ENCODE data around the gene OSBPL5. TPM values are rescaled to one million over a fixed set of nuclear protein-coding genes. Genes with fewer than 3 reads are reported as not detected.

The OSBPL5 gene
- total and polyA plus RNA-seq, 2 donors (not counting 1 experiment from before 2014, with no cell fraction given), result 12.4 to 49.0 TPM

DNA sequence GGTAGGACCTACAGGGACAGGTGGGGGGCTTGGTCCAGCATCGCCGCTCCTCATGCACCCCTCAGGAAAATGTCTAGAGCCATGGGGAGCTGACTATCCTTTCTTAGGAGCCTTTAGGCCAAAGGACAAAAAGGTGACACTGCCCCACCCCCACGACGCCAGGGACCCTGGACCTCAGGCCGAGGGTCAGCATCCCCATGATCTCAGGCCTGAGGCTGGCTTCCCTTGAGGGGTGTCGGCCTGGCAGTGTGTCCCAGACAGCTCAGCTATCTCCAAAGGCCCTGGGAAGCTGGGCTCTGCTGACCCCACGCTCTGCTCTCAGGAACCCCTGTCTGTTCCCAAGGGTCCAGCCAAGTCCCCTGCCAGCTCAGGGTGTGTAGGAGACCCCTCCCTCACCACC lies 37.2 kb upstream of the OSBPL5 start:
- Histone ChIP-seq H3K36me3 (ENCODE audit: control insufficient read depth, insufficient read depth, low read length) (no peaks in the 10 kb centered on the region), H3K4me2 (ENCODE audit: extremely low read depth, insufficient read depth, low read length) (no peak overlapping the region), H3K79me2 (ENCODE audit: control insufficient read depth, insufficient read depth, low read length) (no peaks in the 10 kb centered on the region), H4K20me1 (ENCODE audit: control insufficient read depth, extremely low read depth, insufficient read depth, low read length) (no peaks in the 10 kb centered on the region), H2AFZ (ENCODE audit: low read length) (no peak overlapping the region), H3K4me1 (ENCODE audit: control insufficient read depth, extremely low read depth, insufficient read depth, low read length) (no peaks in the 10 kb centered on the region), H3K9ac (ENCODE audit: insufficient read depth, low read length) (no peak overlapping the region), H3K4me3 (replicated peaks in 1 of 4; ENCODE audit: control extremely low read depth in 1 of 4, insufficient read depth in 1 of 4, low read depth in 3 of 4, low read length in 4 of 4) (no peak overlapping the region), H3K27me3 (ENCODE audit: control insufficient read depth, insufficient read depth, low read length) (peaks cover 28% of the 10 kb centered on the region), H3K9me3 (ENCODE audit: control insufficient read depth, insufficient read depth, low read depth, low read length) (no peaks in the 10 kb centered on the region), H3K27ac (ENCODE audit: insufficient read depth, low read length) (no peak overlapping the region)
- DNase-seq (ENCODE audit: low read depth in 2 of 2), result no peak
- no peak for TF ChIP-seq EZH2 (IDR thresholded peaks at IDR 0.05; ENCODE audit: low read length, missing control alignments)
- TF ChIP-seq, protein P1, sequence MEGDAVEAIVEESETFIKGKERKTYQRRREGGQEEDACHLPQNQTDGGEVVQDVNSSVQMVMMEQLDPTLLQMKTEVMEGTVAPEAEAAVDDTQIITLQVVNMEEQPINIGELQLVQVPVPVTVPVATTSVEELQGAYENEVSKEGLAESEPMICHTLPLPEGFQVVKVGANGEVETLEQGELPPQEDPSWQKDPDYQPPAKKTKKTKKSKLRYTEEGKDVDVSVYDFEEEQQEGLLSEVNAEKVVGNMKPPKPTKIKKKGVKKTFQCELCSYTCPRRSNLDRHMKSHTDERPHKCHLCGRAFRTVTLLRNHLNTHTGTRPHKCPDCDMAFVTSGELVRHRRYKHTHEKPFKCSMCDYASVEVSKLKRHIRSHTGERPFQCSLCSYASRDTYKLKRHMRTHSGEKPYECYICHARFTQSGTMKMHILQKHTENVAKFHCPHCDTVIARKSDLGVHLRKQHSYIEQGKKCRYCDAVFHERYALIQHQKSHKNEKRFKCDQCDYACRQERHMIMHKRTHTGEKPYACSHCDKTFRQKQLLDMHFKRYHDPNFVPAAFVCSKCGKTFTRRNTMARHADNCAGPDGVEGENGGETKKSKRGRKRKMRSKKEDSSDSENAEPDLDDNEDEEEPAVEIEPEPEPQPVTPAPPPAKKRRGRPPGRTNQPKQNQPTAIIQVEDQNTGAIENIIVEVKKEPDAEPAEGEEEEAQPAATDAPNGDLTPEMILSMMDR (conservative IDR thresholded peaks at IDR 0.05 in 1 of 2, IDR thresholded peaks at IDR 0.05 in 1 of 2; ENCODE audit: low read depth in 1 of 2, low read length in 2 of 2), result no peak

DNA sequence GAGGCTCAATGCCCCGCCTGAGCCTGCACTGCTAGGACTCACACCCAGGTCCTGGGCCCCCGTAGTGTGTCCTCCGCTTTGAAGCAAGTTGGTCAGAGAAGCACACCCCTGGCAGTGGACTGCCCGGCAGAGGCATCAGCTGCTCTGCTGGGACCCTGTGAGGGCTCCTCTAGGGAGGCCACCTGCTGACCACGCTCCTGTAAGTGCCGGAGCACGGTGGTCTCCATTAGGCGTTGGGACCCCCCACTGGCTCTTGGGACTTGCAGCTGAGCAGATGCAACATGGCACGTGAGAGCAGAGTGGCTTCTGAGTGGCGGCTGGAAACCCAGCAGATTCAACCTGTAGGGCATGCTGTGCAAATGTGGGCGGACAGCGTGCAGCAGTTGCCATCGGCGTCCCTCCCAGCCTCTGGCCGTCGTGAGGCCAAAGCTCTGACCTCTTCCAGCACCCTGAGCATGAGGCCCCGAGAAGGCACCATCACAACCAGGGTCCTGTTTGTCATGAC lies 36.6 kb upstream of the OSBPL5 start:
- no peaks in the 10 kb centered on the region for H3K36me3 ChIP-seq (ENCODE audit: control insufficient read depth, insufficient read depth, low read length)
- H3K27me3 ChIP-seq (ENCODE audit: control insufficient read depth, insufficient read depth, low read length), result peaks cover 28% of the 10 kb centered on the region

DNA sequence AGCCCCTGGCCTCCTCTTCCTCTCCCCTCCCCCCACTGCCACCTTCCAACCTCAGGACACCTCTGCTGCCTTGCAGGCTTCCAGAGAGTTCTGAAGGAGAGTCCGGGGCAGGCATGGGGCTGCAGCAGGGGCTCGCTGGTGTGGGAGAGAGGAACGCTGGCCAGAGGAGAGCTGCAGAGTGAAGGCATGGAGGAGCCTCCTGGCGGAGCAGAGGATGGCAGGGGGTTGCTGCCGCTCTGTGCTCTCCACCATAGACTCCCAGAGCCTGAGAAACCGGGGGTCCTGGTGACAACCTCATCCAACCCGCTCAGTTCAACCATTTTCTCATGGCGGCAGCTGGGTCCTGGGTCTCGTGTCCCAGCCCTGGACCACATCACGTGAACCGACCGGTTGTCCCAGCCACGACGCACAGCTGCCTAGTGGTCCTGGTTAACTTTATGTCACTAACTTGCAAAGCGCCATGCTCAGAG lies 36.0 kb upstream of the OSBPL5 start:
- H3K4me1 ChIP-seq (ENCODE audit: control insufficient read depth, extremely low read depth, insufficient read depth, low read length), result no peaks in the 10 kb centered on the region
- no peak for DNase-seq (ENCODE audit: low read depth in 2 of 2)
- H4K20me1 ChIP-seq (ENCODE audit: control insufficient read depth, extremely low read depth, insufficient read depth, low read length), result no peaks in the 10 kb centered on the region
- no peaks in the 10 kb centered on the region for H3K9me3 ChIP-seq (ENCODE audit: control insufficient read depth, insufficient read depth, low read depth, low read length)
- no peak overlapping the region for H3K9ac ChIP-seq (ENCODE audit: insufficient read depth, low read length)
- H3K27ac ChIP-seq (ENCODE audit: insufficient read depth, low read length), result no peak overlapping the region
- H2AFZ ChIP-seq (ENCODE audit: low read length), result no peak overlapping the region
- H3K4me3 ChIP-seq (replicated peaks in 1 of 4; ENCODE audit: control extremely low read depth in 1 of 4, insufficient read depth in 1 of 4, low read depth in 3 of 4, low read length in 4 of 4), result no peak overlapping the region
- H3K36me3 ChIP-seq (ENCODE audit: control insufficient read depth, insufficient read depth, low read length), result no peaks in the 10 kb centered on the region
- H3K4me2 ChIP-seq (ENCODE audit: extremely low read depth, insufficient read depth, low read length), result no peak overlapping the region
- peaks cover 28% of the 10 kb centered on the region for H3K27me3 ChIP-seq (ENCODE audit: control insufficient read depth, insufficient read depth, low read length)
- no peaks in the 10 kb centered on the region for H3K79me2 ChIP-seq (ENCODE audit: control insufficient read depth, insufficient read depth, low read length)
- TF ChIP-seq, protein P1 (conservative IDR thresholded peaks at IDR 0.05 in 1 of 2, IDR thresholded peaks at IDR 0.05 in 1 of 2; ENCODE audit: low read depth in 1 of 2, low read length in 2 of 2), result no peak
- TF ChIP-seq EZH2 (IDR thresholded peaks at IDR 0.05; ENCODE audit: low read length, missing control alignments), result no peak

More for the DNA sequence above, 36.6 kb upstream of the OSBPL5 start:
- no peak for DNase-seq (ENCODE audit: low read depth in 2 of 2)
- Histone ChIP-seq H3K4me3 (replicated peaks in 1 of 4; ENCODE audit: control extremely low read depth in 1 of 4, insufficient read depth in 1 of 4, low read depth in 3 of 4, low read length in 4 of 4) (no peak overlapping the region), H3K9ac (ENCODE audit: insufficient read depth, low read length) (no peak overlapping the region), H3K4me2 (ENCODE audit: extremely low read depth, insufficient read depth, low read length) (no peak overlapping the region), H3K27ac (ENCODE audit: insufficient read depth, low read length) (no peak overlapping the region), H4K20me1 (ENCODE audit: control insufficient read depth, extremely low read depth, insufficient read depth, low read length) (no peaks in the 10 kb centered on the region), H2AFZ (ENCODE audit: low read length) (no peak overlapping the region), H3K79me2 (ENCODE audit: control insufficient read depth, insufficient read depth, low read length) (no peaks in the 10 kb centered on the region), H3K9me3 (ENCODE audit: control insufficient read depth, insufficient read depth, low read depth, low read length) (no peaks in the 10 kb centered on the region), H3K4me1 (ENCODE audit: control insufficient read depth, extremely low read depth, insufficient read depth, low read length) (no peaks in the 10 kb centered on the region)
- no peak for TF ChIP-seq EZH2 (IDR thresholded peaks at IDR 0.05; ENCODE audit: low read length, missing control alignments)
- TF ChIP-seq, protein P1 (conservative IDR thresholded peaks at IDR 0.05 in 1 of 2, IDR thresholded peaks at IDR 0.05 in 1 of 2; ENCODE audit: low read depth in 1 of 2, low read length in 2 of 2), result no peak
